Esophagus muscularis mucosa (tissue), 3 donors: Measurements from ENCODE around the gene ATG10.
"Not testable (repeated sequence)": the region's sequence is repeated elsewhere in the genome, so short reads cannot be mapped to it uniquely, and the experiment has no call there.

Source experiments
- CTCF ChIP-seq, 3 experiments: fragments of 200-600 bp in 2 of 3; fragments of 450-650 bp in 1 of 3; sonication (generic) in 2 of 3; IDR thresholded peaks; one replicate each; pipeline ENCODE4 v1.5.1; 2017 to 2019; ENCODE audit warnings: antibody characterized with exemption in 3 of 3, mild to moderate bottlenecking in 2 of 3, moderate library complexity in 1 of 3
- POLR2A ChIP-seq: fragments of 450-650 bp; IDR thresholded peaks from one replicate; pipeline ENCODE4 v1.6.1; 2017; ENCODE audit warnings: antibody characterized with exemption, moderate library complexity, mild to moderate bottlenecking, low read depth
- POLR2AphosphoS5 ChIP-seq, 2 donors: sonication (generic); formaldehyde crosslinking; IDR thresholded peaks; one replicate each; pipeline ENCODE4 v1.6.1; 2017; ENCODE audit warnings: antibody characterized with exemption in 2 of 2

GRCh38 chr5:82014644-82015043 is 42.8 kb downstream of the ATG10 start:
- TF ChIP-seq CTCF (IDR thresholded peaks at IDR 0.05); POLR2A; POLR2AphosphoS5 (IDR thresholded peaks at IDR 0.05): not testable (repeated sequence)
